ENCODE data around the gene ABHD16A. TPM values are rescaled to one million over a fixed set of nuclear protein-coding genes. Genes with fewer than 3 reads are reported as not detected.
A peak's percentile ranks its signal among the peaks of the same experiment; 100 is the strongest.

ABHD16A gene
- total RNA-seq, 1 donor from 2014 or later: 54.7 TPM

GRCh38 chr6:31736021-31736767 lies 33.1 kb upstream of the ABHD16A start, which contains the start of gene CLIC1:
Gene CLIC1 (minus strand): TSS chr6:31736530. CDS start chr6:31736300, 230 bp downstream.
- no peak for TF ChIP-seq CTCF (IDR thresholded peaks at IDR 0.05; ENCODE audit: unreplicated experiment)
- peak within 1 kb of the TSS; percentile 100 for H3K4me3 Mint-ChIP-seq (ENCODE audit: unreplicated experiment)
- no peaks in the 10 kb centered on the region for H3K9me3 Mint-ChIP-seq (ENCODE audit: unreplicated experiment)
- peaks cover 53% of the 10 kb centered on the region for H3K4me1 Mint-ChIP-seq (ENCODE audit: unreplicated experiment)
- peak; percentile 73 for DNase-seq (ENCODE audit: low spot score)
- peaks cover 27% of the 10 kb centered on the region for H3K36me3 Mint-ChIP-seq (ENCODE audit: low read depth, unreplicated experiment)
- H3K27ac Mint-ChIP-seq (ENCODE audit: unreplicated experiment): peak within 1 kb of the TSS; percentile 100
- H3K27me3 Mint-ChIP-seq (ENCODE audit: unreplicated experiment): peaks cover 20% of the 10 kb centered on the region

GRCh38 chr6:31734821-31735406 lies 31.8 kb upstream of the ABHD16A start:
- Mint-ChIP-seq H3K36me3 (ENCODE audit: low read depth, unreplicated experiment) (peaks cover 27% of the 10 kb centered on the region), H3K4me1 (ENCODE audit: unreplicated experiment) (peaks cover 58% of the 10 kb centered on the region), H3K4me3 (ENCODE audit: unreplicated experiment) (peak overlapping the region; percentile 100), H3K9me3 (ENCODE audit: unreplicated experiment) (no peaks in the 10 kb centered on the region), H3K27me3 (ENCODE audit: unreplicated experiment) (peaks cover 22% of the 10 kb centered on the region), H3K27ac (ENCODE audit: unreplicated experiment) (peak overlapping the region; percentile 100)
- DNase-seq (ENCODE audit: low spot score): peak; percentile 38
- TF ChIP-seq CTCF (IDR thresholded peaks at IDR 0.05; ENCODE audit: unreplicated experiment): no peak

- peak overlapping the region; percentile 100 for H3K27ac Mint-ChIP-seq (ENCODE audit: unreplicated experiment)
- H3K4me3 Mint-ChIP-seq (ENCODE audit: unreplicated experiment): peak overlapping the region; percentile 100
- no peaks in the 10 kb centered on the region for H3K9me3 Mint-ChIP-seq (ENCODE audit: unreplicated experiment)
- TF ChIP-seq CTCF (IDR thresholded peaks at IDR 0.05; ENCODE audit: unreplicated experiment): no peak
- peaks cover 55% of the 10 kb centered on the region for H3K4me1 Mint-ChIP-seq (ENCODE audit: unreplicated experiment)
- peaks cover 22% of the 10 kb centered on the region for H3K27me3 Mint-ChIP-seq (ENCODE audit: unreplicated experiment)
- no peak for DNase-seq (ENCODE audit: low spot score)
- H3K36me3 Mint-ChIP-seq (ENCODE audit: low read depth, unreplicated experiment): peaks cover 27% of the 10 kb centered on the region
Measured at GRCh38 chr6:31734247-31734820, 31.2 kb upstream of the ABHD16A start.

DNA sequence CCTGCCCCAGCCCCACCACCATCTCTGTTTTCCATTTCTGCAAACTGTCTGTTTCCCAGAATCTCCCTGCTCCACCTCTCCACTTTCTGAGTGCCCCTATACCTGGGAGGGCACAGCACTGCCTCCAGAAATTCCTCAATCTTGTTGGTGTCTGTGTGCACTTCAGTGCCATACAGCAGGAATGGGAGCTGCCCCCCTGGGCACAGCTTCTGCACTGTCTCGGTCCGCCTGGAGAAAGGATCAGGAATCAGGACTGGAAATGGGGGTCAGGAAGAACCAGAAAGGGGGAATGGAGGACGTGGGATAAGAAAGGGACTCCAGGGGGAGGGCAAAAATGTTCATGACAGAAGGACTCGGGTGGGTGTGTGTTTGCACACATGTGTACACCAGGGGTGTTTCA lies 30.6 kb upstream of the ABHD16A start:
- Mint-ChIP-seq H3K27ac (ENCODE audit: unreplicated experiment) (peak overlapping the region; percentile 100), H3K4me3 (ENCODE audit: unreplicated experiment) (peak overlapping the region; percentile 100), H3K4me1 (ENCODE audit: unreplicated experiment) (peaks cover 50% of the 10 kb centered on the region), H3K36me3 (ENCODE audit: low read depth, unreplicated experiment) (peaks cover 27% of the 10 kb centered on the region), H3K9me3 (ENCODE audit: unreplicated experiment) (no peaks in the 10 kb centered on the region), H3K27me3 (ENCODE audit: unreplicated experiment) (peaks cover 22% of the 10 kb centered on the region)
- no peak for DNase-seq (ENCODE audit: low spot score)
- TF ChIP-seq CTCF (IDR thresholded peaks at IDR 0.05; ENCODE audit: unreplicated experiment): no peak
